Smooth muscle cell (in vitro differentiated cells): Measurements from ENCODE around the gene POMGNT2. TPM values are rescaled to one million over a fixed set of nuclear protein-coding genes. Genes with fewer than 3 reads are reported as not detected.

Source experiments
- DNase-seq: peaks from one replicate; lab custom pipeline; 2025; ENCODE audit not compliant: unreplicated experiment; lab: John Stamatoyannopoulos, UW
- H2AFZ ChIP-seq: fragments of 200-600 bp; sonication (generic); 2 replicates; pipeline ENCODE4 v1.6.0; 2016; ENCODE audit warnings: antibody characterized with exemption, low read depth, mild to moderate bottlenecking
- H3F3A ChIP-seq: fragments of 200-600 bp; sonication (generic); 2 replicates; pipeline ENCODE4 v1.6.0; 2017; ENCODE audit warnings: antibody characterized with exemption, low read depth
- H3K27ac ChIP-seq: fragments of 200-600 bp; sonication (generic); 2 replicates; pipeline ENCODE4 v1.5.1; 2016; ENCODE audit warnings: low read depth, mild to moderate bottlenecking
- H3K27me3 ChIP-seq: fragments of 200-600 bp; sonication (generic); 2 replicates; pipeline ENCODE4 v1.6.1; 2016; ENCODE audit warnings: low read depth, mild to moderate bottlenecking
- H3K36me3 ChIP-seq: fragments of 200-600 bp; sonication (generic); 2 replicates; pipeline ENCODE4 v1.5.1; 2016; ENCODE audit warnings: low read depth
- H3K4me1 ChIP-seq: fragments of 200-600 bp; sonication (generic); 2 replicates; pipeline ENCODE4 v1.5.1; 2016; ENCODE audit warnings: low read depth
- H3K4me2 ChIP-seq: fragments of 200-600 bp; sonication (generic); 2 replicates; pipeline ENCODE4 v1.6.0; 2016; ENCODE audit warnings: mild to moderate bottlenecking
- H3K4me3 ChIP-seq: fragments of 200-600 bp; sonication (generic); 2 replicates; pipeline ENCODE4 v1.5.1; 2016; ENCODE audit warnings: mild to moderate bottlenecking
- H3K79me2 ChIP-seq: fragments of 200-600 bp; sonication (generic); 2 replicates; pipeline ENCODE4 v1.6.0; 2016; ENCODE audit warnings: low read depth, mild to moderate bottlenecking
- H3K9ac ChIP-seq: fragments of 200-600 bp; sonication (generic); 2 replicates; pipeline ENCODE4 v1.6.0; 2016; ENCODE audit warnings: low read depth
- H3K9me3 ChIP-seq: fragments of 200-600 bp; sonication (generic); replicated peaks from 2 replicates; pipeline ENCODE4 v1.5.1; 2016; ENCODE audit warnings: low read depth
- H4K20me1 ChIP-seq: fragments of 200-600 bp; sonication (generic); 2 replicates; pipeline ENCODE4 v1.6.0; 2016; ENCODE audit warnings: low read depth
- CTCF ChIP-seq: fragments of 200-600 bp; sonication (generic); IDR thresholded peaks from 2 replicates; pipeline ENCODE4 v1.5.1; 2017; ENCODE audit warnings: borderline replicate concordance, mild to moderate bottlenecking, antibody characterized with exemption; ENCODE audit not compliant: insufficient read depth, poor library complexity, severe bottlenecking
- WGBS: methylation state at CpG from one replicate; pipeline ENCODE4 v1.1.7; 2016; ENCODE audit warnings: low lambda C conversion rate; 5-methylcytosine and 5-hydroxymethylcytosine counted together
- polyA plus RNA-seq: library from polyadenylated mRNA; unstranded; fragments of >200 nt; fragmentation: Nextera tagmentation; extraction: Ambion mirVana; gene quantifications from 2 replicates; pipeline ENCODE4 v1.2.1, GENCODE V29; 2016
- total RNA-seq: library from RNA; depleted of rRNA; stranded (reverse); fragments of >200 nt; gene quantifications from 2 replicates; pipeline ENCODE4 v1.2.3, GENCODE V29; 2014

The POMGNT2 gene
- total and polyA plus RNA-seq, 2 experiments from 2014 or later = 9.3 to 14.1 TPM

- no peaks in the 10 kb centered on the region for H3K79me2 ChIP-seq
- no peaks in the 10 kb centered on the region for H3K27me3 ChIP-seq
- TF ChIP-seq CTCF = no peak
- H3K36me3 ChIP-seq = no peaks in the 10 kb centered on the region
- no peak overlapping the region for H3K4me3 ChIP-seq
- no peak overlapping the region for H3K27ac ChIP-seq
- no peaks in the 10 kb centered on the region for H3F3A ChIP-seq
- H3K9ac ChIP-seq = no peak overlapping the region
- WGBS = 97% methylated on average over 40 of the region's 40 CpGs
- no peak overlapping the region for H2AFZ ChIP-seq
- no peaks in the 10 kb centered on the region for H3K4me1 ChIP-seq
- H3K4me2 ChIP-seq = no peak overlapping the region
- DNase-seq = no peak
- no peaks in the 10 kb centered on the region for H4K20me1 ChIP-seq
- H3K9me3 ChIP-seq = no peaks in the 10 kb centered on the region
These were observed 24.9 kb downstream of the POMGNT2 start for GRCh38 chr3:43080726-43081568.

- no peaks in the 10 kb centered on the region for H3K27me3 ChIP-seq
- no peaks in the 10 kb centered on the region for H3K4me1 ChIP-seq
- H3K36me3 ChIP-seq = no peaks in the 10 kb centered on the region
- no peak overlapping the region for H3K4me3 ChIP-seq
- no peaks in the 10 kb centered on the region for H3F3A ChIP-seq
- no peaks in the 10 kb centered on the region for H3K9me3 ChIP-seq
- 97% methylated on average over 27 of the region's 31 CpGs for WGBS
- H3K79me2 ChIP-seq = no peaks in the 10 kb centered on the region
- no peak for DNase-seq
- TF ChIP-seq CTCF = no peak
- no peak overlapping the region for H3K27ac ChIP-seq
- no peaks in the 10 kb centered on the region for H4K20me1 ChIP-seq
- no peak overlapping the region for H3K4me2 ChIP-seq
- H2AFZ ChIP-seq = no peak overlapping the region
- H3K9ac ChIP-seq = no peak overlapping the region
These were observed 26.1 kb downstream of the POMGNT2 start for GRCh38 chr3:43079536-43080332.

GRCh38 chr3:43077707-43078106 is 28.2 kb downstream of the POMGNT2 start:
- no peak overlapping the region for H3K4me2 ChIP-seq
- H3K27me3 ChIP-seq = no peaks in the 10 kb centered on the region
- DNase-seq = no peak
- no peaks in the 10 kb centered on the region for H3F3A ChIP-seq
- H3K27ac ChIP-seq = no peak overlapping the region
- H3K9me3 ChIP-seq = no peaks in the 10 kb centered on the region
- no peaks in the 10 kb centered on the region for H3K36me3 ChIP-seq
- H3K4me3 ChIP-seq = no peak overlapping the region
- H3K79me2 ChIP-seq = no peaks in the 10 kb centered on the region
- no peak for TF ChIP-seq CTCF
- no peak overlapping the region for H3K9ac ChIP-seq
- no peaks in the 10 kb centered on the region for H4K20me1 ChIP-seq
- H2AFZ ChIP-seq = no peak overlapping the region
- H3K4me1 ChIP-seq = no peaks in the 10 kb centered on the region
